ENCODE data around the gene LEF1. TPM values are rescaled to one million over a fixed set of nuclear protein-coding genes. Genes with fewer than 3 reads are reported as not detected.

Gene LEF1
- total and polyA plus RNA-seq, 9 of the 15 experiments (the other 6 are each of a cell fraction or from before 2014, with no cell fraction given) = 15.1 to 81.1 (median 29.7) TPM

DNA sequence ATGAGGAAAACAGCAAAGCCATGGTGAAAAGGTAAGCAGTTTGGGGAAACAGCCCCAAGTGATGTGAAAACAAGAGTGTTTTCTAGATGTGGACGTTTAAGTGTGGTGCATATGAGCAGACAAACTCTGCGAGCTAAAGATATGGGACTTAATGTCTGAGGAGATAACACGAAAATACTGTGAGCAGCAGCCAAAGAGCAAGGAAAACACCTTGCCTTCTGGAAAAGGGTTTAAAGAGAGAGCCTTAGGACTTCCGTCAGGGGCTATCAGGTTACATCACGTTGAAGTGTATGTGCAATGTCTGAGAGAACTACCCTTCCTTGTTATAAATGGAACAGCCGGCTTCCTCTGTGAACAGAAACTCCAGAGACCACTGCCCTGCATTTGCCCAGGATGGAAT lies 54.2 kb downstream of the LEF1 start (continued):
- TF ChIP-seq ETV6 (IDR thresholded peaks at IDR 0.05; ENCODE audit: borderline replicate concordance in 1 of 2, low read depth in 2 of 2, low read length in 1 of 2) (0 out of 4 replicates have a peak, but pooled peaks of 1 of the 2 experiments have one; percentile 48), ETV6 (CRISPR knock-in tag; IDR thresholded peaks at IDR 0.05; ENCODE audit: borderline replicate concordance) (no peak), MEF2D (tag; conservative IDR thresholded peaks at IDR 0.05; ENCODE audit: low read depth) (no peak), HDGF (IDR thresholded peaks at IDR 0.05) (no peak), DPF2 (IDR thresholded peaks at IDR 0.05) (peak; percentile 98), FOS (IDR thresholded peaks at IDR 0.05; ENCODE audit: extremely low read depth, insufficient read length) (no peak), ZKSCAN3 (CRISPR knock-in tag; IDR thresholded peaks at IDR 0.05) (no peak), ID3 (CRISPR knock-in tag; IDR thresholded peaks at IDR 0.05) (no peak), ID3 (tag; IDR thresholded peaks at IDR 0.05) (peak; percentile 78), RHOXF2B (CRISPR knock-in tag; conservative IDR thresholded peaks at IDR 0.05) (no peak), TOE1 (IDR thresholded peaks at IDR 0.05; ENCODE audit: borderline replicate concordance) (0 out of 2 replicates have a peak, but pooled peaks have one; percentile 27), TOE1 (CRISPR knock-in tag; IDR thresholded peaks at IDR 0.05; ENCODE audit: borderline replicate concordance, low read depth) (no peak), GATA2 (CRISPR knock-in tag; IDR thresholded peaks at IDR 0.05) (peak; percentile 94), ZEB2 (IDR thresholded peaks at IDR 0.05) (peak; percentile 78), HDAC3 (IDR thresholded peaks at IDR 0.05; ENCODE audit: borderline replicate concordance, partially characterized antibody) (peak; percentile 78), HLTF (IDR thresholded peaks at IDR 0.05) (no peak; the same call in 1 of the 2 replicates), TEAD4 (IDR thresholded peaks at IDR 0.05; ENCODE audit: low read length) (peak; percentile 98), TEAD4 (CRISPR knock-in tag; IDR thresholded peaks at IDR 0.05; ENCODE audit: borderline replicate concordance) (no peak), SMAD2 (IDR thresholded peaks at IDR 0.05; ENCODE audit: low read depth, low read length) (no peak), ZNF311 (CRISPR knock-in tag; IDR thresholded peaks at IDR 0.05) (no peak), GATAD2A (IDR thresholded peaks at IDR 0.05) (0 out of 2 replicates have a peak, but pooled peaks have one; percentile 27), ELF4 (CRISPR knock-in tag; IDR thresholded peaks at IDR 0.05) (0 out of 2 replicates have a peak, but pooled peaks have one; percentile 22), ADNP (tag; IDR thresholded peaks at IDR 0.05) (no peak), TCF3 (CRISPR knock-in tag; IDR thresholded peaks at IDR 0.05) (peak; percentile 95), RAD21 (CRISPR knock-in tag; conservative IDR thresholded peaks at IDR 0.05 in 1 of 2, IDR thresholded peaks at IDR 0.05 in 1 of 2) (no peak), RUNX1 (IDR thresholded peaks at IDR 0.05; ENCODE audit: low read depth) (no peak), TEAD2 (tag; IDR thresholded peaks at IDR 0.05) (no peak), BCOR (IDR thresholded peaks at IDR 0.05) (peak; percentile 74; the same call in 1 of the 2 replicates), PURB (CRISPR knock-in tag; IDR thresholded peaks at IDR 0.05; ENCODE audit: low read depth) (no peak), TSC22D4 (tag; IDR thresholded peaks at IDR 0.05) (no peak), HDAC6 (IDR thresholded peaks at IDR 0.05; ENCODE audit: low read depth, low read length) (no peak)
- TF ChIP-seq, protein P1, sequence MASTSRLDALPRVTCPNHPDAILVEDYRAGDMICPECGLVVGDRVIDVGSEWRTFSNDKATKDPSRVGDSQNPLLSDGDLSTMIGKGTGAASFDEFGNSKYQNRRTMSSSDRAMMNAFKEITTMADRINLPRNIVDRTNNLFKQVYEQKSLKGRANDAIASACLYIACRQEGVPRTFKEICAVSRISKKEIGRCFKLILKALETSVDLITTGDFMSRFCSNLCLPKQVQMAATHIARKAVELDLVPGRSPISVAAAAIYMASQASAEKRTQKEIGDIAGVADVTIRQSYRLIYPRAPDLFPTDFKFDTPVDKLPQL (IDR thresholded peaks at IDR 0.05; ENCODE audit: extremely low read depth, insufficient read length) = no peak
- TF ChIP-seq, protein P2, sequence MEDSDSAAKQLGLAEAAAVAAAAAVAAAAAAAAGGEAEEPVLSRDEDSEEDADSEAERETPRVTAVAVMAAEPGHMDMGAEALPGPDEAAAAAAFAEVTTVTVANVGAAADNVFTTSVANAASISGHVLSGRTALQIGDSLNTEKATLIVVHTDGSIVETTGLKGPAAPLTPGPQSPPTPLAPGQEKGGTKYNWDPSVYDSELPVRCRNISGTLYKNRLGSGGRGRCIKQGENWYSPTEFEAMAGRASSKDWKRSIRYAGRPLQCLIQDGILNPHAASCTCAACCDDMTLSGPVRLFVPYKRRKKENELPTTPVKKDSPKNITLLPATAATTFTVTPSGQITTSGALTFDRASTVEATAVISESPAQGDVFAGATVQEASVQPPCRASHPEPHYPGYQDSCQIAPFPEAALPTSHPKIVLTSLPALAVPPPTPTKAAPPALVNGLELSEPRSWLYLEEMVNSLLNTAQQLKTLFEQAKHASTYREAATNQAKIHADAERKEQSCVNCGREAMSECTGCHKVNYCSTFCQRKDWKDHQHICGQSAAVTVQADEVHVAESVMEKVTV (CRISPR knock-in tag; IDR thresholded peaks at IDR 0.05) = no peak

Data from K562 (cell line).